Activated CD4-positive, CD25-positive, alpha-beta regulatory T cell treated with anti-CD3 and anti-CD28 coated beads, Interleukin-2, amount 50 U/mL, for 16 hours (primary cell): ENCODE measurements around the gene DIP2A.

ENCODE experiments used
- DNase-seq: peaks from one replicate; pipeline ENCODE4 v3.0.0-alpha.2; 2020; ENCODE audit warnings: low read depth, low spot score

Gene DIP2A

DNA sequence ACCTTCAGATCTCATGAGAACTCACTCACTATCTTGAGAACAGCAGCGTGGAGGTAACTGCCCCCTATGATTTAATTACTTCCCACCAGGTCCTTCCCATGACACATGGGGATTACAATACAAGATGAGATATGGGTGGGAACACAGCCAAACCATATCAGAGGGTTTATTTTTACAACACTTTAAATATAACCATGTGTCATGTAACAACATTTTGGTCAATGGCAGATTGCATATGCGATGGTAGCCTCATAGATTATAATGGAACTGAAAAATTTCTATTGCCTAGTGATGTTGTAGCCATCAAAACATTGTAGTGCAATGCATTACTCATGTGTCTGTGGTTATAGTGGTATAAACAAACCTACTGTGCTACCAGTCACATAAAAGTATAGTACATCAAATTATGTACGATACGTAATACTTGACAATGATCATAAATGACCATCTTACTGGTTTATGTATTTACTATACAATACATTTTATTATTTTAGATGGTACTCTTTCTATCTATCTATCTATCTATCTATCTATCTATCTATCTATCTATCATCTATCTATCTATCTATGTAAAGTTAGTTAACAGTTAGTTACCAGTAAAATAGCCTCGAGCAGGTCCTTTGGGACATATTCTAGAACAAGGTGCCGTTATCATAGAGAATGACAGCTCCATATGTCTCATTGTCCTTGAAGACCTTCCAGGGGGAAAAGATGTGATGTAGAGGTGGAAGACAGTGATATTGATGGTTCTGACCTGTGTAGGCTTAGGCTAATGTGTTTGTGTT is 158.8 kb downstream of the DIP2A start:
- no peak for DNase-seq

DNA sequence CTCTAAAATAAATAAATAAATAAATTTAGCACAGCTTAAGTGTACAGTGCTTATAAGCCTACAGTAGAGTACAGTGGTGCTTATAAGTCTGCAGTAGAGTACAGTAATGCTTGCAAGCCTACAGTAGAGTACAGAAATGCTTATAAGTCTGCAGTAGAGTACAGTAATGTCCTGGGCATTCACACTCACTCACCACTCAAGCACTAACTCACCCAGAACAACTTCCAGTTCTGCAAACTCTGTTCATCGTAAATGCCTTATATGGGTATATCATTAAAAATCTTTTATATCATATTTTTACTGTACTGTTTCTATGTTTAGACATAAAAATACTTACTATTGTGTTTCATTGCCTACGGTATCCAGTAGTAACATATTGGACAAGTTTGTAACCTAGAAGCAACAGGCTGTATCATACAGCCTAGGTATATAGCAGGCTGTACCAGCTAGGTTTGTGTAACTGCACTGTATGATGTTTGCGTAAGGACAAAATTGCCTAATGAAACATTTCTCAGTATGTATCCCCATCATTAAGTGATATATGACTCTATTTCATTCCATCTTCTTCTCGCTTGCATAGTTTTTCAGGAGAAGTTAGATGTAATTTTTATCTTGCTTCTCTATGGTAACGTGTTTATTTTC is 160.2 kb downstream of the DIP2A start:
- no peak for DNase-seq
